ENCODE results near the gene BRIX1.
"Not testable (repeated sequence)": the region's sequence is repeated elsewhere in the genome, so short reads cannot be mapped to it uniquely, and the experiment has no call there.

Gene BRIX1

GRCh38 chr5:34970552-34970951, 55.0 kb downstream of the BRIX1 start:
- DNase-seq: no peak

- not testable (repeated sequence) for DNase-seq
These were observed 56.1 kb downstream of the BRIX1 start for GRCh38 chr5:34971655-34972054.
